H1 (cell line): ENCODE measurements around the gene ZBTB46. TPM values are rescaled to one million over a fixed set of nuclear protein-coding genes. Genes with fewer than 3 reads are reported as not detected.

Source experiments
- E2F6 ChIP-seq: IDR thresholded peaks from 2 replicates; pipeline ENCODE4 v1.6.1; 2012; ENCODE audit warnings: inconsistent platforms
- EZH2 ChIP-seq: fragments of 200-600 bp; sonication (generic); IDR thresholded peaks from 2 replicates; pipeline ENCODE4 v1.7.1; 2012; ENCODE audit warnings: low read depth, mild to moderate bottlenecking, moderate library complexity, low read length, inconsistent platforms; ENCODE audit not compliant: severe bottlenecking
- HDAC6 ChIP-seq: IDR thresholded peaks from one replicate; pipeline ENCODE4 v1.7.1; 2012; ENCODE audit warnings: low read depth, mild to moderate bottlenecking, inconsistent platforms, low read length, moderate library complexity
- JUN ChIP-seq: IDR thresholded peaks from 2 replicates; pipeline ENCODE4 v1.6.1; 2011; ENCODE audit warnings: low read depth, mild to moderate bottlenecking, improper control_type of control experiment, low read length
- KDM4A ChIP-seq: IDR thresholded peaks from one replicate; pipeline ENCODE4 v1.7.1; 2012; ENCODE audit warnings: low read depth, mild to moderate bottlenecking, moderate library complexity, low read length, inconsistent platforms; ENCODE audit not compliant: severe bottlenecking
- RXRA ChIP-seq: IDR thresholded peaks from 2 replicates; pipeline ENCODE4 v1.6.1; 2011; ENCODE audit warnings: low read depth, mild to moderate bottlenecking, low read length, moderate library complexity; ENCODE audit not compliant: insufficient read depth
- SP1 ChIP-seq: IDR thresholded peaks from 2 replicates; pipeline ENCODE4 v1.6.1; 2011; ENCODE audit warnings: low read depth, low read length
- SP2 ChIP-seq: IDR thresholded peaks from 2 replicates; pipeline ENCODE4 v1.6.1; 2012; ENCODE audit warnings: mild to moderate bottlenecking, low read length, inconsistent platforms
- SUZ12 ChIP-seq: fragments of 200-600 bp; sonication (generic); IDR thresholded peaks from 2 replicates; pipeline ENCODE4 v1.6.1; 2012; ENCODE audit warnings: mild to moderate bottlenecking, inconsistent platforms, low read length, moderate library complexity, mixed read lengths
- ZNF274 ChIP-seq: IDR thresholded peaks from 2 replicates; pipeline ENCODE4 v1.7.0; 2012; ENCODE audit warnings: low read length, borderline replicate concordance; ENCODE audit errors: extremely low read depth
- polyA plus RNA-seq, 7 experiments: library from polyadenylated mRNA; depleted of rRNA in 3 of 7; stranded (reverse) in 5 of 7; unstranded in 2 of 7; fragments of >200 nt in 5 of 7; fragments of 200-250 nt in 2 of 7; gene quantifications; 1 replicate in 5 of 7; 2 replicates in 1 of 7; 4 replicates in 1 of 7; pipeline versions ENCODE4 v1.2.1 to v1.2.3, GENCODE V29; 2011 to 2013; ENCODE audit warnings: missing spikeins in 2 of 7, mixed read lengths in 2 of 7
- total RNA-seq: library from RNA; stranded (reverse); fragmentation: NEBNext Ultra II Directional; extraction: Animal tissue kit (Norgen Biotek cat#: 25700); gene quantifications from 2 replicates; pipeline ENCODE4 v1.2.1, GENCODE V29; 2021

Gene ZBTB46
- total and polyA plus RNA-seq, 2 of the 8 experiments (the other 6 are each of a cell fraction or from before 2014, with no cell fraction given) = 6.4 to 22.4 TPM

- TF ChIP-seq EZH2 = no peak
- no peak for TF ChIP-seq KDM4A
- no peak for TF ChIP-seq HDAC6
- TF ChIP-seq E2F6 = no peak
- TF ChIP-seq JUN = no peak
- no peak for TF ChIP-seq SUZ12
- TF ChIP-seq RXRA = no peak
- no peak for TF ChIP-seq SP2
- TF ChIP-seq SP1 = no peak
- no peak for TF ChIP-seq ZNF274
Measured at GRCh38 chr20:63705232-63706026, 125.6 kb downstream of the ZBTB46 start (continued).
